ENCODE results near the gene OGDH.

Gene OGDH

DNA sequence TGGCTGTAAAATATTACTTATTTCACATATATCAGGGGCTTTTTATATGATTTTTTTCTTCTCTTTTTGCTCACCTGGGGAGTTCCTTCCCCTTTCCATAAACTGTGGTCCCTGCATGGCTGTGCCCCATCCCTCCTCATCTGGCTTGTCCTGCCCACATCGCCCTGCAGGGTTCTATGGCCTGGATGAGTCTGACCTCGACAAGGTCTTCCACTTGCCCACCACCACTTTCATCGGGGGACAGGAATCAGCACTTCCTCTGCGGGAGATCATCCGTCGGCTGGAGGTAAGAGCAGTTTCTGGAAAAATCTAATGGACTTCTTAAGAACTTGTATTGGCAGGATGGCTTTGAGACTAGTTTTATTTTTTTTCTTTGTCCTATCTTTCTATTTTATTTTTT, 60.1 kb downstream of the OGDH start:
- TF ChIP-seq CTCF (IDR thresholded peaks at IDR 0.05; ENCODE audit: borderline replicate concordance, control extremely low read depth, extremely low read depth, insufficient read depth, missing control alignments) = no peak
- in situ Hi-C loops (cut with MboI; ENCODE audit: low sequenced_read_pairs, unreplicated experiment) = no loop called here

GRCh38 chr7:44667190-44667589, 60.8 kb downstream of the OGDH start:
- DNase-seq (ENCODE audit: low spot score) = no peak
- in situ Hi-C loops (cut with MboI; ENCODE audit: low sequenced_read_pairs, unreplicated experiment) = no loop called here
- TF ChIP-seq CTCF (IDR thresholded peaks at IDR 0.05; ENCODE audit: borderline replicate concordance, control extremely low read depth, extremely low read depth, insufficient read depth, missing control alignments) = no peak

More for the DNA sequence above, 60.1 kb downstream of the OGDH start:
- DNase-seq (ENCODE audit: low spot score) = no peak

DNA sequence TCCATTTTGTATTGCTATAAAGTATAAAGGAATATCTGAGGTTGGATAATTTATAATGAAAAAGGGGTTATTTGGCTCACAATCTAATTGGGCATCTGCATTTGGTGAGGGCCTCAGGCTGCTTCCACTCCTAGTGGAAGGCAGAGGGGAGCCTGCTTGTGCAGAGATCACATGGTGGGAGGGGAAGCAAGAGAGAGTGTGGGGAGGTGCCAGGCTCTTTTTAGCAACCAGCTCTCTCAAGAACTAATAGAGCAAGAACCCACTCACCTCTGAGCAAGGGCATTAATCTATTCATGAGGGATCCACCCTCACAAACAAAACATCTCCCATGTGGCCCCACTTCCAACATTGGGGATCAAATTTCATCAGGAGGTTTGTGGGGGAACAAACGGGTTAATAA, 64.6 kb downstream of the OGDH start:
- in situ Hi-C loops (cut with MboI; ENCODE audit: low sequenced_read_pairs, unreplicated experiment) = no loop called here
- TF ChIP-seq CTCF (IDR thresholded peaks at IDR 0.05; ENCODE audit: borderline replicate concordance, control extremely low read depth, extremely low read depth, insufficient read depth, missing control alignments) = no peak
- no peak for DNase-seq (ENCODE audit: low spot score)

- in situ Hi-C loops (cut with MboI; ENCODE audit: low sequenced_read_pairs, unreplicated experiment) = no loop called here
- no peak for TF ChIP-seq CTCF (IDR thresholded peaks at IDR 0.05; ENCODE audit: borderline replicate concordance, control extremely low read depth, extremely low read depth, insufficient read depth, missing control alignments)
- no peak for DNase-seq (ENCODE audit: low spot score)
Observed at GRCh38 chr7:44673324-44673723, 66.9 kb downstream of the OGDH start.

- in situ Hi-C loops (cut with MboI; ENCODE audit: low sequenced_read_pairs, unreplicated experiment) = no loop called here
- no peak for DNase-seq (ENCODE audit: low spot score)
- TF ChIP-seq CTCF (IDR thresholded peaks at IDR 0.05; ENCODE audit: borderline replicate concordance, control extremely low read depth, extremely low read depth, insufficient read depth, missing control alignments) = no peak
Observed at GRCh38 chr7:44673771-44674170, 67.3 kb downstream of the OGDH start.

DNA sequence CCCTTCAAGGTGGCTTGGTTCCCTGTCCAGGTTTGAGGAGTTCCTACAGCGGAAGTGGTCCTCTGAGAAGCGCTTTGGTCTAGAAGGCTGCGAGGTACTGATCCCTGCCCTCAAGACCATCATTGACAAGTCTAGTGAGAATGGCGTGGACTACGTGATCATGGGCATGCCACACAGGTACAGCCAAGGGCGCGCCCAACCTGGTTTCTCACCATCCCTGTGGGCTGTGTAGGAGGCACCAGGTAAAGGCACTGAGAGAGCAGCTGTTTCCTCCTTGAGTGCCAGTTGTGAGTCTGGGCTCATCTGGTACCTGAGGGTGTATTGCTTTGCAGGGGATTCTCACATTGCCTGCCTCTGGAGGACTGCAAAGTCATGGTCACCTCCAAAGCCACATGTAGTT, 68.0 kb downstream of the OGDH start:
- in situ Hi-C loops (cut with MboI; ENCODE audit: low sequenced_read_pairs, unreplicated experiment) = no loop called here
- no peak for TF ChIP-seq CTCF (IDR thresholded peaks at IDR 0.05; ENCODE audit: borderline replicate concordance, control extremely low read depth, extremely low read depth, insufficient read depth, missing control alignments)
- no peak for DNase-seq (ENCODE audit: low spot score)

- in situ Hi-C loops (cut with MboI; ENCODE audit: low sequenced_read_pairs, unreplicated experiment) = no loop called here
- no peak for DNase-seq (ENCODE audit: low spot score)
- no peak for TF ChIP-seq CTCF (IDR thresholded peaks at IDR 0.05; ENCODE audit: borderline replicate concordance, control extremely low read depth, extremely low read depth, insufficient read depth, missing control alignments)
Observed at GRCh38 chr7:44676776-44677175, 70.3 kb downstream of the OGDH start.
